Measurements from ENCODE around the gene RNGTT. TPM values are rescaled to one million over a fixed set of nuclear protein-coding genes. Genes with fewer than 3 reads are reported as not detected.

The RNGTT gene
- polyA plus RNA-seq, 4 donors = 3.8 to 8.3 (median 4.7) TPM

GRCh38 chr6:88855541-88856147 is 107.8 kb downstream of the RNGTT start:
- DNase-seq (no peak), FAIRE-seq (no peak)
- H3K4me1 ChIP-seq (ENCODE audit: control insufficient read depth in 3 of 3, insufficient read depth in 2 of 3, low read depth in 1 of 3, low read length in 2 of 3) = no peaks in the 10 kb centered on the region
- no peak overlapping the region for H3K4me3 ChIP-seq (ENCODE audit: low read depth in 1 of 3, low read length in 3 of 3)
- H3K9me3 ChIP-seq (ENCODE audit: control insufficient read depth in 2 of 2, insufficient read depth in 1 of 2, low read depth in 1 of 2, low read length in 1 of 2) = no peaks in the 10 kb centered on the region
- H3K27me3 ChIP-seq (ENCODE audit: control insufficient read depth in 3 of 3, insufficient read depth in 3 of 3, low read length in 3 of 3) = no peaks in the 10 kb centered on the region
- no peaks in the 10 kb centered on the region for H3K36me3 ChIP-seq (ENCODE audit: control insufficient read depth in 3 of 3, insufficient read depth in 2 of 3, low read depth in 1 of 3, low read length in 3 of 3)
- WGBS, 3 donors = 91 to 95% (median 94%) methylated on average over 2 of the region's 2 CpGs
- H3K27ac ChIP-seq (ENCODE audit: low read depth in 1 of 3, low read length in 2 of 3) = no peak overlapping the region

DNA sequence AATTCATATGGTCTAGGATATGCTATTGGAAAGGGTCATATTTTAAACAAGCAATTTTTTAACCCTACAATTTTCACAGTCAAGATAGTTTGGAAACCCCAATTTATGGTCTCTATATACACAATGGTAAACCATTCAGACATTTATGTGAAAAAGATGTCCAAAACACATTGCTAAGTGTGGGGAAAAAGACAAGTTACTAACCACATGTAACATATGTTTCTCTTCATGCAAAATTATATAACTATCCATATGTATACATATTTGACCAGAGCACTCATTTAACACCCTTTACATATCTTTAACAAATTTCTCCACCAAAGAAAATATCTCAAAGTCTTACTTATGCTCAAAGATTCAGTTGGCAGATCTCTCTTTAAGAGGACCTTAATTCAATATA is 110.6 kb downstream of the RNGTT start:
- H3K27ac ChIP-seq (ENCODE audit: low read depth in 1 of 3, low read length in 2 of 3) = no peak overlapping the region
- no peaks in the 10 kb centered on the region for H3K36me3 ChIP-seq (ENCODE audit: control insufficient read depth in 3 of 3, insufficient read depth in 2 of 3, low read depth in 1 of 3, low read length in 3 of 3)
- DNase-seq = no peak
- no peak overlapping the region for H3K4me3 ChIP-seq (ENCODE audit: low read depth in 1 of 3, low read length in 3 of 3)
- H3K4me1 ChIP-seq (ENCODE audit: control insufficient read depth in 3 of 3, insufficient read depth in 2 of 3, low read depth in 1 of 3, low read length in 2 of 3) = no peaks in the 10 kb centered on the region
- no peaks in the 10 kb centered on the region for H3K9me3 ChIP-seq (ENCODE audit: control insufficient read depth in 2 of 2, insufficient read depth in 1 of 2, low read depth in 1 of 2, low read length in 1 of 2)
- no peaks in the 10 kb centered on the region for H3K27me3 ChIP-seq (ENCODE audit: control insufficient read depth in 3 of 3, insufficient read depth in 3 of 3, low read length in 3 of 3)
- no peak for FAIRE-seq

DNA sequence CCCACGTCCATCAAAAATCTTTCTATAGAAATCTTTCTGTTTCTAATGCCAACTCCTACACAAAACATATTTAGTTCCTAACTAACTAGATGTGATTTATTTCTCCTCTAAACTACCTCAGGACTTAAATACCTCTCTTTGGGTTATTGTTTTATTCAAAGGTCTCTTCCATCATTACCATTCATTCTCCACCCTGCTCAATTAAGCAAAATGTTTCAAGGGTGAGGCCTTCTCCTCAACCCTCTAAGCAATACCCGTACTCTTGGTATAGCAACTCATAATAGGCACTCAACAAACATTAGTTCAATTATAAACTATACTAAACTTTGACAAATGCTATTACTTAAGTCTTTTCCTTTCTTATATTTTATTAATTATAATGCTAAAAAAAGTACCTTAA is 111.4 kb downstream of the RNGTT start:
- H3K9me3 ChIP-seq (ENCODE audit: control insufficient read depth in 2 of 2, insufficient read depth in 1 of 2, low read depth in 1 of 2, low read length in 1 of 2) = no peaks in the 10 kb centered on the region
- H3K36me3 ChIP-seq (ENCODE audit: control insufficient read depth in 3 of 3, insufficient read depth in 2 of 3, low read depth in 1 of 3, low read length in 3 of 3) = no peaks in the 10 kb centered on the region
- no peak for DNase-seq
- 94 to 97% (median 94%) methylated on average over 2 of the region's 2 CpGs for WGBS, 3 donors
- H3K27me3 ChIP-seq (ENCODE audit: control insufficient read depth in 3 of 3, insufficient read depth in 3 of 3, low read length in 3 of 3) = no peaks in the 10 kb centered on the region
- H3K4me1 ChIP-seq (ENCODE audit: control insufficient read depth in 3 of 3, insufficient read depth in 2 of 3, low read depth in 1 of 3, low read length in 2 of 3) = no peaks in the 10 kb centered on the region
- H3K27ac ChIP-seq (ENCODE audit: low read depth in 1 of 3, low read length in 2 of 3) = no peak overlapping the region
- no peak overlapping the region for H3K4me3 ChIP-seq (ENCODE audit: low read depth in 1 of 3, low read length in 3 of 3)
- FAIRE-seq = no peak

DNA sequence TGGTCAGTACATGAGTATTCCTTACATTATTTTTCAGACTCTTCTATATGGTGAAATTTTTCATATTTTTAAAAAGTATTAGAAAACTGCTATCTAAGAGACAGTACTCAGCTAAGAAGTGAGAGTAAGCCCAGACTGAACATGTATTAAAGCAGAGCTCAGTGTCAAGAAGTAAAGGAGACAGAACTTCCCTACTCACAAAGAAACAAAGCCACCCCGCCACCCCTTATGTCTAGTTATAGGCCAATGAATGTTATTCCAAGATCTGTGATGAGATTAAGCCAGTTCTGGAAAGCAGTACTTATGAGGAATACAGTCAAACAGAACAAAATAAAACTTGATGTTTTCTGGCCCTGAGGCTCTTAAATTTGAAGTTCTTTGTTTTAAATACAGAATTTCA is 114.5 kb downstream of the RNGTT start:
- no peaks in the 10 kb centered on the region for H3K36me3 ChIP-seq (ENCODE audit: control insufficient read depth in 3 of 3, insufficient read depth in 2 of 3, low read depth in 1 of 3, low read length in 3 of 3)
- H3K27ac ChIP-seq (ENCODE audit: low read depth in 1 of 3, low read length in 2 of 3) = no peak overlapping the region
- H3K4me3 ChIP-seq (ENCODE audit: low read depth in 1 of 3, low read length in 3 of 3) = no peak overlapping the region
- DNase-seq (no peak), FAIRE-seq (no peak)
- H3K4me1 ChIP-seq (ENCODE audit: control insufficient read depth in 3 of 3, insufficient read depth in 2 of 3, low read depth in 1 of 3, low read length in 2 of 3) = no peaks in the 10 kb centered on the region
- no peaks in the 10 kb centered on the region for H3K27me3 ChIP-seq (ENCODE audit: control insufficient read depth in 3 of 3, insufficient read depth in 3 of 3, low read length in 3 of 3)
- WGBS, 3 donors = 88 to 93% (median 88%) methylated on average over 1 of the region's 1 CpG
- H3K9me3 ChIP-seq (ENCODE audit: control insufficient read depth in 2 of 2, insufficient read depth in 1 of 2, low read depth in 1 of 2, low read length in 1 of 2) = no peaks in the 10 kb centered on the region

GRCh38 chr6:88843040-88843439 is 120.4 kb downstream of the RNGTT start:
- no peak for DNase-seq
- Histone ChIP-seq H3K36me3 (ENCODE audit: control insufficient read depth in 3 of 3, insufficient read depth in 2 of 3, low read depth in 1 of 3, low read length in 3 of 3) (peaks cover 0 to 6% (median 0%) of the 10 kb centered on the region in 3 donors), H3K4me1 (ENCODE audit: control insufficient read depth in 3 of 3, insufficient read depth in 2 of 3, low read depth in 1 of 3, low read length in 2 of 3) (peaks cover 0 to 4% (median 0%) of the 10 kb centered on the region in 3 donors), H3K9me3 (ENCODE audit: control insufficient read depth in 2 of 2, insufficient read depth in 1 of 2, low read depth in 1 of 2, low read length in 1 of 2) (no peaks in the 10 kb centered on the region), H3K27me3 (ENCODE audit: control insufficient read depth in 3 of 3, insufficient read depth in 3 of 3, low read length in 3 of 3) (no peaks in the 10 kb centered on the region), H3K27ac (ENCODE audit: low read depth in 1 of 3, low read length in 2 of 3) (no peak overlapping the region), H3K4me3 (ENCODE audit: low read depth in 1 of 3, low read length in 3 of 3) (no peak overlapping the region)
- FAIRE-seq = no peak

- H3K4me3 ChIP-seq (ENCODE audit: low read depth in 1 of 3, low read length in 3 of 3) = no peak overlapping the region
- peaks cover 0 to 4% (median 0%) of the 10 kb centered on the region in 3 donors for H3K4me1 ChIP-seq (ENCODE audit: control insufficient read depth in 3 of 3, insufficient read depth in 2 of 3, low read depth in 1 of 3, low read length in 2 of 3)
- no peak overlapping the region for H3K27ac ChIP-seq (ENCODE audit: low read depth in 1 of 3, low read length in 2 of 3)
- no peak for DNase-seq
- H3K9me3 ChIP-seq (ENCODE audit: control insufficient read depth in 2 of 2, insufficient read depth in 1 of 2, low read depth in 1 of 2, low read length in 1 of 2) = no peaks in the 10 kb centered on the region
- H3K27me3 ChIP-seq (ENCODE audit: control insufficient read depth in 3 of 3, insufficient read depth in 3 of 3, low read length in 3 of 3) = no peaks in the 10 kb centered on the region
- H3K36me3 ChIP-seq (ENCODE audit: control insufficient read depth in 3 of 3, insufficient read depth in 2 of 3, low read depth in 1 of 3, low read length in 3 of 3) = peaks cover 0 to 6% (median 0%) of the 10 kb centered on the region in 3 donors
- FAIRE-seq = no peak
Observed at GRCh38 chr6:88842320-88842719, 121.1 kb downstream of the RNGTT start.

DNA sequence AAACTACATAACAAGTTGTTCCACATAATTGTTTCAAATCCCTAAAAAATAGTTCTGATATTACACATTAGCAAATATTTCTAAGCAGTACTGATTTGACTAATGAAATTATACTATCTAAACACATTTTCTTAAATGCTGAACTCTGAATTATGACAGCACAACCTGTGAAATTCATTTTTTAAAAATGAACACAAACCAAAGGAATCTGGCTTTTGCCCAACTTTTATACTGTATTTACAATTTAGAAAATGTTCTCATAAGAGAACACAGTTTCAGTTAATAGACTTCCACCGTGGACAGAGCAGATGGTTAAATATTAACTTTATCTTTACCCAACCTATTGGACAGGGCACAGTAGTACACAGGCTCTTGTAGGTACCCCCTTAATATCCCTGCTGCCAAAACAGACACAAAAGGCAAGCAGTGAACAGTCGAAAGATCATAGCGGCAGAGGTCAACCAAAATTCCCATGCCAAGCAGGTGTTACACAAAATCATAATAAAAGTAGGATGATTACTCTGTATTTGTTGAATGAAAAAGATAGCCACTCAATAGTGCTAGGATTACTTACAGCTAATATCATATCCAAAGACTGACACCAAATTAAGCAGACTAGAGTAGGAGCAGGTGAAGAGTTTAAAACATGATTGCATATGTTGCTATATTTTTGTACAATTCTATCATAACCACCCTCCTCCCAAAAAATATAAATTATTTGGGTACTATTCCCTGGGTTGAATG is 122.5 kb downstream of the RNGTT start:
- peaks cover 0 to 11% (median 0%) of the 10 kb centered on the region in 3 donors for H3K36me3 ChIP-seq (ENCODE audit: control insufficient read depth in 3 of 3, insufficient read depth in 2 of 3, low read depth in 1 of 3, low read length in 3 of 3)
- DNase-seq = peak; percentile 36 to 58
- peak; percentile 33 for FAIRE-seq
- H3K4me3 ChIP-seq (ENCODE audit: low read depth in 1 of 3, low read length in 3 of 3) = no peak overlapping the region
- no peak overlapping the region for H3K27ac ChIP-seq (ENCODE audit: low read depth in 1 of 3, low read length in 2 of 3)
- H3K9me3 ChIP-seq (ENCODE audit: control insufficient read depth in 2 of 2, insufficient read depth in 1 of 2, low read depth in 1 of 2, low read length in 1 of 2) = peaks cover 0 to 7% of the 10 kb centered on the region in 2 donors
- 16 to 55% (median 38%) methylated on average over 3 of the region's 3 CpGs for WGBS, 3 donors
- H3K27me3 ChIP-seq (ENCODE audit: control insufficient read depth in 3 of 3, insufficient read depth in 3 of 3, low read length in 3 of 3) = no peaks in the 10 kb centered on the region
- peaks cover 0 to 4% (median 0%) of the 10 kb centered on the region in 3 donors for H3K4me1 ChIP-seq (ENCODE audit: control insufficient read depth in 3 of 3, insufficient read depth in 2 of 3, low read depth in 1 of 3, low read length in 2 of 3)

- Histone ChIP-seq H3K27me3 (ENCODE audit: control insufficient read depth in 3 of 3, insufficient read depth in 3 of 3, low read length in 3 of 3) (no peaks in the 10 kb centered on the region), H3K36me3 (ENCODE audit: control insufficient read depth in 3 of 3, insufficient read depth in 2 of 3, low read depth in 1 of 3, low read length in 3 of 3) (peaks cover 0 to 11% (median 0%) of the 10 kb centered on the region in 3 donors), H3K4me3 (ENCODE audit: low read depth in 1 of 3, low read length in 3 of 3) (no peak overlapping the region), H3K27ac (ENCODE audit: low read depth in 1 of 3, low read length in 2 of 3) (no peak overlapping the region), H3K4me1 (ENCODE audit: control insufficient read depth in 3 of 3, insufficient read depth in 2 of 3, low read depth in 1 of 3, low read length in 2 of 3) (peaks cover 0 to 4% (median 0%) of the 10 kb centered on the region in 3 donors), H3K9me3 (ENCODE audit: control insufficient read depth in 2 of 2, insufficient read depth in 1 of 2, low read depth in 1 of 2, low read length in 1 of 2) (peaks cover 0 to 10% of the 10 kb centered on the region in 2 donors)
- DNase-seq (no peak), FAIRE-seq (no peak)
- 89 to 95% (median 94%) methylated on average over 7 of the region's 7 CpGs for WGBS, 3 donors
Observed at GRCh38 chr6:88840289-88840688, 123.1 kb downstream of the RNGTT start.

Data from small intestine (tissue), 7 donors.